ENCODE results near the gene PCNX3.
A peak's percentile ranks its signal among the peaks of the same experiment; 100 is the strongest.
"Not testable (repeated sequence)": the region's sequence is repeated elsewhere in the genome, so short reads cannot be mapped to it uniquely, and the experiment has no call there.

PCNX3 gene

DNA sequence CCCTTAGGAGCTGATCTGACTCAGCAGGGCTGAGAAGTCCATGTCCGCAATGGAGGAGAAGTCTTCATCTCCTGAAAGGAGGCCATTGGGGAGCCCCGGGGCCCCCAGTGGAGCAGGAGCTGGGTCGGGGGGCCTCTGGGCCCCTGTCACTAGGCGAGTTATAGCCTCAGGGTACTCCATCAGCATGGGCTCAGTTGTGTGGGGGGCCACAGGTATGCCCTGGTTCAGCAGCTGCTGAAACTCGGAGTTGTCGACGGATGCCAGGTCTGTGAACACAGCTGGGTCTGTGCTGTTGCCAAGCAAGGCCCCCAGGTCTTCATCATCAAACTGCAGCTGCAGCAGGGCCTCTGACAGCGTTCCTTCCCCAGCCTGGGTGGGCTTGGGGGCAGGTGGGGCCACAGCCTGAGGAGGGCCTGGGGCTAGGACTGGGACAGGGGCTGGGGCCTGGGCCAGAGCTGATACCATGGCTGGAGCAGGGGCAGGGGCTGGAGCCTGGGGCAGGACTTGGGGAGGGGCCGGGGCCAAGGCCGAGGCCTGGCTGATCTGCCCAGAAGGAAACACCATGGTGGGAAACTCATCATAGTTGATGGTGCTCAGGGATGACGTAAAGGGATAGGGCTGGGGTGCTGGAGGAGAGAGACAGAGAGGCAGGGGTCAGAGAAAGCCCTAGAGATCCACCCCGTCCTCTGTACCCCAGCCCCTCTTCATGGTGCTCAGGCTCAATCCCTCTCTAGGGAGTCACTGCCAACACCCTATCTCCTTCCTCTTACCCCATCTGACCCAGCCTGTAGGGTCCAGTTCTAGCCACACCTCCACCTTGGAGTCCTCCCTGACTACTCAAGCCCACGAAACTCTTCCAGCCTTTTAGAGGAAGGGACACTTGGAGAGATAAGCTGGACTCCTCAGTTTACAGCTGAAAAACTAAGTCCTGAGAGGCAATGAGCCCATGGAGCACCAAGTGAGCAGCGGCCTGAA lies 39.1 kb downstream of the PCNX3 start:
- Mint-ChIP-seq H3K36me3 (ENCODE audit: low read depth) (peaks cover 69% of the 10 kb centered on the region), H3K27ac (peak overlapping the region; percentile 41), H3K9me3 (no peaks in the 10 kb centered on the region)

GRCh38 chr11:65655570-65656332 lies 40.2 kb downstream of the PCNX3 start:
- Mint-ChIP-seq H3K9me3 (no peaks in the 10 kb centered on the region), H3K27me3 (no peaks in the 10 kb centered on the region), H3K4me1 (ENCODE audit: low read depth) (peaks cover 69% of the 10 kb centered on the region), H3K27ac (peak overlapping the region; percentile 80), H3K36me3 (ENCODE audit: low read depth) (peaks cover 78% of the 10 kb centered on the region), H3K4me3 (no peak overlapping the region)

More for the DNA sequence above, 39.1 kb downstream of the PCNX3 start:
- H3K4me1 Mint-ChIP-seq (ENCODE audit: low read depth), result peaks cover 61% of the 10 kb centered on the region
- no peaks in the 10 kb centered on the region for H3K27me3 Mint-ChIP-seq
- no peak overlapping the region for H3K4me3 Mint-ChIP-seq

- Mint-ChIP-seq H3K9me3 (no peaks in the 10 kb centered on the region), H3K36me3 (ENCODE audit: low read depth) (peaks cover 80% of the 10 kb centered on the region), H3K27ac (no peak overlapping the region), H3K4me3 (no peak overlapping the region), H3K27me3 (no peaks in the 10 kb centered on the region), H3K4me1 (ENCODE audit: low read depth) (peaks cover 66% of the 10 kb centered on the region)
These were observed 41.9 kb downstream of the PCNX3 start for GRCh38 chr11:65657426-65657825.

DNA sequence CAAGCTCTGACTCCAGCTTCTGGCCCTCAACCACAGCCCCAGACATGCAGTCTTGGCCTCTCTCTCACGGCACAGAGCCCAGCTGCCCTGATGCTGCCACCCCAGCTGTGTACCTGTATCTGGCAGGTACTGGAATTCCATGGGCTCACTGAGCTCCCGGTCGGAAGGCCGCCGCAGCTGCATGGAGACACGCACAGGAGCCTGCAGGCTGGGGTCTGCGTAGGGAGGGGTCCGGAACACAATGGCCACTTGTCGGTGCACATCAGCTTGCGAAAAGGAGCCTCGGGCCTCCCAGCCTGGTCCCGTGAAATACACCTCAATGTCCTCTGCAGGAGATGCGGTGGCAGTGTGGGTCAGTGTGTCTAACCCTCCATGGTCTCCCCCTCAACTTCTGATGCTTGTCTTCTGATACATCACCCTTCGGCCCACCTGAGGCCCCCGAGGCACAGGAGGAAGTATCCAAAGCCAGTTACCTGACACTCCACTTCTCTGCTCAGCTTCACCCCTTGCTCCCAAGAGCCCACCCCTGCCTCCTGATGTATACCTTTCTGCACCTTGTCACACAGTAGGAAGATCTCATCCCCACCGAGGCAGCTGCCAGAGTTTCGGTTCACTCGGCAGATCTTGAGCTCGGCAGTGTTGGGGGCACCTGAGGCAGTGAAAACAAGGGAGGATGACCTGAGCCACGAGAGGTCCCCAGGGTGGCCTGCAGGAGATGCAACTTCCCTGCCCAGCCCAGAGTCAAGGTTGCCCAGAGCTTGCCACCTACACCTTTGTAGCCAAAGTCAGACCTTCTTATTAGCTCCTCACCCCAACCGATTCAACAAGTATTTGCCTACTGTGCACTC lies 42.8 kb downstream of the PCNX3 start:
- no peak overlapping the region for H3K4me3 Mint-ChIP-seq
- H3K36me3 Mint-ChIP-seq (ENCODE audit: low read depth), result peaks cover 73% of the 10 kb centered on the region
- peaks cover 57% of the 10 kb centered on the region for H3K4me1 Mint-ChIP-seq (ENCODE audit: low read depth)
- no peaks in the 10 kb centered on the region for H3K27me3 Mint-ChIP-seq
- peak overlapping the region; percentile 22 for H3K27ac Mint-ChIP-seq
- H3K9me3 Mint-ChIP-seq, result no peaks in the 10 kb centered on the region

GRCh38 chr11:65660038-65660437 lies 44.5 kb downstream of the PCNX3 start:
- peak overlapping the region; percentile 0 for H3K4me3 Mint-ChIP-seq
- H3K27ac Mint-ChIP-seq, result peak overlapping the region; percentile 43
- H3K4me1 Mint-ChIP-seq (ENCODE audit: low read depth), result peaks cover 54% of the 10 kb centered on the region
- H3K36me3 Mint-ChIP-seq (ENCODE audit: low read depth), result peaks cover 62% of the 10 kb centered on the region
- no peaks in the 10 kb centered on the region for H3K9me3 Mint-ChIP-seq
- no peaks in the 10 kb centered on the region for H3K27me3 Mint-ChIP-seq

- peak overlapping the region; percentile 40 for H3K27ac Mint-ChIP-seq
- H3K27me3 Mint-ChIP-seq, H3K9me3 Mint-ChIP-seq: not testable (repeated sequence)
- H3K36me3 Mint-ChIP-seq (ENCODE audit: low read depth), result peaks cover 54% of the 10 kb centered on the region
- peaks cover 50% of the 10 kb centered on the region for H3K4me1 Mint-ChIP-seq (ENCODE audit: low read depth)
- H3K4me3 Mint-ChIP-seq, result peak overlapping the region; percentile 86
These were observed 45.3 kb downstream of the PCNX3 start for GRCh38 chr11:65660908-65661307.

GRCh38 chr11:65661599-65662246 lies 46.1 kb downstream of the PCNX3 start:
- H3K4me1 Mint-ChIP-seq (ENCODE audit: low read depth), result peaks cover 43% of the 10 kb centered on the region
- no peaks in the 10 kb centered on the region for H3K27me3 Mint-ChIP-seq
- H3K36me3 Mint-ChIP-seq (ENCODE audit: low read depth), result peaks cover 46% of the 10 kb centered on the region
- no peaks in the 10 kb centered on the region for H3K9me3 Mint-ChIP-seq
- peak overlapping the region; percentile 86 for H3K4me3 Mint-ChIP-seq
- peak overlapping the region; percentile 87 for H3K27ac Mint-ChIP-seq

DNA sequence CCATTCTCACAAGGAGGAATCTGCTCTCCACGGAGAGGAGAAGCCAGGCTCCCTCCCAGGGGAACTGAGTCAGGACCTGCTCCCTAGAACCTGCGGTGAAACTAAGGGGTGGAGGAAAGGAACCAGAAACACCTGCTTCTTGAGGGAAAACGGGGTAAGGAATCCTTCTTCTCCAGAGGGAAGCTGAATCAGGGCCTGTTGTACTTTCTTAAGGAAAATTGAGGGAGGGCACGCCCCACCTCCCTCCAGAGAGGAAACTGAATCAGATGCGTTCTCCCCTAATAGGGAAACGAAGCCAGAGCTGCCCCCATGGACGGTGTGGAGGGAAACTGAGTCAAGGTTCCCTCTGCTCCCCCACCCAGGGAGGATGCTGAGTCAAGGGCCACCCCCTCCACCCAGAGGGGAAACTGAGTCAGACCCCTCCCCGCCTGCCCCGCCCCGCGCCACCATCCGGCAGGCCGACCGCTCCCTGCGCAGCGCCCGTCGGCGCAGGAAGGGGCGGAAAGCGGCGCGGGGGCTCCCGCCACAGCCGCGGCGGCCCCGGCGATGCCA lies 46.7 kb downstream of the PCNX3 start:
- peaks cover 37% of the 10 kb centered on the region for H3K4me1 Mint-ChIP-seq (ENCODE audit: low read depth)
- peak overlapping the region; percentile 86 for H3K4me3 Mint-ChIP-seq
- no peaks in the 10 kb centered on the region for H3K27me3 Mint-ChIP-seq
- H3K27ac Mint-ChIP-seq, result peak overlapping the region; percentile 87
- peaks cover 40% of the 10 kb centered on the region for H3K36me3 Mint-ChIP-seq (ENCODE audit: low read depth)
- no peaks in the 10 kb centered on the region for H3K9me3 Mint-ChIP-seq

DNA sequence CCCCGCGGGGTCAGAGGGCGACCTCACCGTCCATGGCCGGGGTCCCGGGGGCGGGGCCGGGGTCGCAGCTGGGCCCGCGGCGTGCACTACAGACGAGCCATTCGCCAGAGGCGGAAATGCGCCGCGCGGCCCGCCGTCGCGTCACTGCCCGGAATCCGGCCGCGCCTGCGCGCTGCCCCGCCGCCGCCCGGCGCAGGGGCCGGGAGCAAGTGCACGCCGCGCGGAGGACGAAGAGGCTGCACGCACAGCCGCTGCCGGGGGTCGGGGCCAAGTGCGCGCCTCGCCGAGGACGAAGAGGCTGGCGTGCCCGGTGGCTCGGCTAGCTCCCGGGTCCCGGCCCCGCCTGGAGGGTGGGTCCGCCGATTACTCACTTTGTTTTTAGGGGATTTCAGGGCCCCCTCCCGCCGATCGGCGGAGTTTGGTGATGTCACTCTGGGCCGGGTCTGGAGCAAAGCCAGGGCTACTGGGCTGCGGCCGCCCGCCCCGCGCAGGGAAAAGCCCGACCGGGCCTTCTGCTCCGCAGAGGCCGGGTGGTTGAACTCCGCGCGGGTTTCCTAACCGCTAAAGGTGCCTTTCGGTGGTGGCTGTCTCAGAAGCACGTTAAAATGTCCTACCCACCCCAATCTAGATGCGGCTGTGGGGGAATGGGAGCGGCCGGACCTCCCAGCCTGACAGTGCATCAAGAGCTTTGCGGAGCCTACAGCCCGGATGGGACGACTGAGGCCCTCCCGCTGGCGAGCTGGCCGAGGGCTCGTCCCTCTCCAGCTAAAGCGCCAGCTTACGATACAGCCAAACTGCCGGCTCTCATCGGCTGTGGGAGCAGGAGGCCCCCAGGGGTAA lies 47.4 kb downstream of the PCNX3 start, which contains the start of gene RELA:
RELA (minus strand) TSS at position 118 of the 840 bp plus-strand sequence; CDS start at position 34, 84 bp downstream.
- H3K27me3 Mint-ChIP-seq, result no peaks in the 10 kb centered on the region
- H3K36me3 Mint-ChIP-seq (ENCODE audit: low read depth), result peaks cover 33% of the 10 kb centered on the region
- peaks cover 33% of the 10 kb centered on the region for H3K4me1 Mint-ChIP-seq (ENCODE audit: low read depth)
- H3K4me3 Mint-ChIP-seq, result peak within 1 kb of the TSS; percentile 86
- H3K27ac Mint-ChIP-seq, result peak within 1 kb of the TSS; percentile 96
- H3K9me3 Mint-ChIP-seq, result no peaks in the 10 kb centered on the region

GRCh38 chr11:65663639-65664200 lies 48.1 kb downstream of the PCNX3 start:
- H3K4me3 Mint-ChIP-seq, result peak overlapping the region; percentile 82
- H3K9me3 Mint-ChIP-seq, result no peaks in the 10 kb centered on the region
- H3K36me3 Mint-ChIP-seq (ENCODE audit: low read depth), result peaks cover 27% of the 10 kb centered on the region
- H3K4me1 Mint-ChIP-seq (ENCODE audit: low read depth), result peaks cover 33% of the 10 kb centered on the region
- peak overlapping the region; percentile 96 for H3K27ac Mint-ChIP-seq
- H3K27me3 Mint-ChIP-seq, result no peaks in the 10 kb centered on the region

DNA sequence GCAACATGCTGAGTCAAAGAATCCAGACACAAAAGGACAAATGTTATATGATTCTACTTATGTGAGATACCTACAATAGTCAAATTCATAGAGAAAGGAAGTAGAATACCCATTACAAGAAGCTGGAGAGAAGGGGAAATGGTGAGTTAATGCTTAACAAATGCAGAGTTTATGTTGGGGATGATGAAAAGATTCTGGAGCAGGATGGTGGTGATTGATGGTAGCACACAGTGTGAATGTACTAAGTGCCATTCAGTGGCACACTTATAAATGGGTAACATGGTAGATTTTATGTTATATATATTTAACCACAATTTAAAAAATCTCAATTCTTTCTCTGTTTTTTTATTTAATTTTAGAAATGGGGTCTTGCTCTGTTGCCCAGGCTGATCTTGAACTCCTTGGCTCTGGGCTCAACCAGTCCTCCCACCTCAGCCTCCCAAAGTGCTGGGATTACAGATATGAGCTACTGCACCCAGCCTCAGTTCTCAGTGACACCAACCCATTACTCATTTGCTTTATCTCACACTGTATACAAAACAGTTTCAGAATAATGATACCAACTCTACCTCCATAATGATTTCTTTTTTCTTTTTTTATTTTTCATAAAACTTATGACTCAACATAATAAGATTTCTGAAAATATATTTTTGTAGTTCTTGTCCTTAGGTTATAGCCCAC lies 56.7 kb downstream of the PCNX3 start:
- Mint-ChIP-seq H3K36me3 (ENCODE audit: low read depth) (no peaks in the 10 kb centered on the region), H3K27me3 (no peaks in the 10 kb centered on the region), H3K4me3 (no peak overlapping the region), H3K4me1 (ENCODE audit: low read depth) (peaks cover 4% of the 10 kb centered on the region), H3K9me3 (no peaks in the 10 kb centered on the region), H3K27ac (no peak overlapping the region)

DNA sequence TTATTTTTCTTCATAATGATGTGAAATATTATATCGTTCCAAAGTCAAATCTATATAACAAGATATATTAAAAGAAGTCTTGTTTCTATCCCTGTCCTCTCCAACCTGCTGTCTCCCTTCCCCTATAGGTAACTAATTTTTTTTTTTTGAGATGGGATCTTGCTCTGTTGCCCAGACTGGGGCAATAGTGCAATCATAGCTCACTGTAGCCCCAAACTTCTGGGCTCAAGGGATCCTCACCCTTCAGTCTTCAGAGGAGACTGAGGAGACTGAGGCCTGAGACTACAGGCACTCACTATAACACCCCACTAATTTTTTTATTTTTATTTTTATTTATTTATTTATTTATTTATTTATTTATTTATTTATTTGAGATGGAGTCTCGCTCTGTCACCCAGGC lies 57.4 kb downstream of the PCNX3 start:
- Mint-ChIP-seq H3K4me3 (no peak overlapping the region), H3K36me3 (ENCODE audit: low read depth) (no peaks in the 10 kb centered on the region), H3K27ac (no peak overlapping the region), H3K4me1 (ENCODE audit: low read depth) (peaks cover 4% of the 10 kb centered on the region), H3K9me3 (no peaks in the 10 kb centered on the region), H3K27me3 (no peaks in the 10 kb centered on the region)
